ENCODE measurements around the gene SLIT3. TPM values are rescaled to one million over a fixed set of nuclear protein-coding genes. Genes with fewer than 3 reads are reported as not detected.

Gene SLIT3
- total RNA-seq, 2 experiments from 2014 or later, result not detected

- Mint-ChIP-seq H3K9me3 (no peaks in the 10 kb centered on the region), H3K4me1 (no peaks in the 10 kb centered on the region), H3K36me3 (ENCODE audit: low read depth) (no peaks in the 10 kb centered on the region), H3K4me3 (no peak overlapping the region), H3K27me3 (no peaks in the 10 kb centered on the region), H3K27ac (no peak overlapping the region)
- no peak for DNase-seq
- ChIA-PET CTCF (no interaction called here), POLR2A (no interaction called here)
Observed at GRCh38 chr5:169183576-169183975, 117.4 kb downstream of the SLIT3 start.

GRCh38 chr5:169182797-169183196, 118.1 kb downstream of the SLIT3 start:
- Mint-ChIP-seq H3K27ac (no peak overlapping the region), H3K27me3 (no peaks in the 10 kb centered on the region), H3K36me3 (ENCODE audit: low read depth) (no peaks in the 10 kb centered on the region), H3K4me3 (no peak overlapping the region), H3K9me3 (no peaks in the 10 kb centered on the region), H3K4me1 (no peaks in the 10 kb centered on the region)
- DNase-seq, result no peak
- ChIA-PET CTCF (no interaction called here), POLR2A (no interaction called here)

- H3K27ac Mint-ChIP-seq, result no peak overlapping the region
- H3K4me1 Mint-ChIP-seq, result no peaks in the 10 kb centered on the region
- DNase-seq, result no peak
- no peak overlapping the region for H3K4me3 Mint-ChIP-seq
- no peaks in the 10 kb centered on the region for H3K36me3 Mint-ChIP-seq (ENCODE audit: low read depth)
- H3K9me3 Mint-ChIP-seq, result no peaks in the 10 kb centered on the region
- ChIA-PET POLR2A (no interaction called here), CTCF (no interaction called here)
- no peaks in the 10 kb centered on the region for H3K27me3 Mint-ChIP-seq
Observed at GRCh38 chr5:169181814-169182213, 119.1 kb downstream of the SLIT3 start.

- no peak overlapping the region for H3K4me3 Mint-ChIP-seq
- no peaks in the 10 kb centered on the region for H3K4me1 Mint-ChIP-seq
- DNase-seq, result no peak
- no peaks in the 10 kb centered on the region for H3K36me3 Mint-ChIP-seq (ENCODE audit: low read depth)
- H3K9me3 Mint-ChIP-seq, result no peaks in the 10 kb centered on the region
- ChIA-PET POLR2A (no interaction called here), CTCF (no interaction called here)
- H3K27ac Mint-ChIP-seq, result no peak overlapping the region
- H3K27me3 Mint-ChIP-seq, result no peaks in the 10 kb centered on the region
Observed at GRCh38 chr5:169178754-169179153, 122.2 kb downstream of the SLIT3 start.

- Mint-ChIP-seq H3K36me3 (ENCODE audit: low read depth) (no peaks in the 10 kb centered on the region), H3K27ac (no peak overlapping the region), H3K4me1 (no peaks in the 10 kb centered on the region), H3K27me3 (no peaks in the 10 kb centered on the region), H3K9me3 (no peaks in the 10 kb centered on the region), H3K4me3 (no peak overlapping the region)
- ChIA-PET POLR2A (no interaction called here), CTCF (no interaction called here)
- no peak for DNase-seq
Observed at GRCh38 chr5:169178274-169178673, 122.7 kb downstream of the SLIT3 start.

GRCh38 chr5:169176709-169177694, 123.9 kb downstream of the SLIT3 start:
- H3K36me3 Mint-ChIP-seq (ENCODE audit: low read depth), result no peaks in the 10 kb centered on the region
- no peaks in the 10 kb centered on the region for H3K9me3 Mint-ChIP-seq
- H3K4me3 Mint-ChIP-seq, result no peak overlapping the region
- POLR2A ChIA-PET, result no interaction called here
- CTCF ChIA-PET, result no interaction called here
- no peak overlapping the region for H3K27ac Mint-ChIP-seq
- no peaks in the 10 kb centered on the region for H3K4me1 Mint-ChIP-seq
- DNase-seq, result no peak
- no peaks in the 10 kb centered on the region for H3K27me3 Mint-ChIP-seq

GRCh38 chr5:169175733-169176132, 125.2 kb downstream of the SLIT3 start:
- Mint-ChIP-seq H3K4me3 (no peak overlapping the region), H3K27me3 (no peaks in the 10 kb centered on the region), H3K27ac (no peak overlapping the region), H3K9me3 (no peaks in the 10 kb centered on the region), H3K36me3 (ENCODE audit: low read depth) (no peaks in the 10 kb centered on the region), H3K4me1 (no peaks in the 10 kb centered on the region)
- DNase-seq, result no peak
- ChIA-PET POLR2A (no interaction called here), CTCF (no interaction called here)

- Mint-ChIP-seq H3K36me3 (ENCODE audit: low read depth) (no peaks in the 10 kb centered on the region), H3K4me3 (no peak overlapping the region), H3K27ac (no peak overlapping the region), H3K4me1 (no peaks in the 10 kb centered on the region), H3K9me3 (no peaks in the 10 kb centered on the region), H3K27me3 (no peaks in the 10 kb centered on the region)
- DNase-seq, result no peak
- CTCF ChIA-PET, result no interaction called here
- POLR2A ChIA-PET, result no interaction called here
Observed at GRCh38 chr5:169174923-169175322, 126.0 kb downstream of the SLIT3 start.

GRCh38 chr5:169173372-169173771, 127.6 kb downstream of the SLIT3 start:
- H3K27me3 Mint-ChIP-seq, result no peaks in the 10 kb centered on the region
- no peak overlapping the region for H3K4me3 Mint-ChIP-seq
- ChIA-PET POLR2A (no interaction called here), CTCF (no interaction called here)
- H3K27ac Mint-ChIP-seq, result no peak overlapping the region
- H3K4me1 Mint-ChIP-seq, result no peaks in the 10 kb centered on the region
- no peaks in the 10 kb centered on the region for H3K36me3 Mint-ChIP-seq (ENCODE audit: low read depth)
- no peaks in the 10 kb centered on the region for H3K9me3 Mint-ChIP-seq
- no peak for DNase-seq

GRCh38 chr5:169171515-169171914, 129.4 kb downstream of the SLIT3 start:
- no peak overlapping the region for H3K4me3 Mint-ChIP-seq
- no peaks in the 10 kb centered on the region for H3K4me1 Mint-ChIP-seq
- DNase-seq, result no peak
- no peak overlapping the region for H3K27ac Mint-ChIP-seq
- no peaks in the 10 kb centered on the region for H3K9me3 Mint-ChIP-seq
- ChIA-PET POLR2A (no interaction called here), CTCF (no interaction called here)
- no peaks in the 10 kb centered on the region for H3K36me3 Mint-ChIP-seq (ENCODE audit: low read depth)
- no peaks in the 10 kb centered on the region for H3K27me3 Mint-ChIP-seq

- POLR2A ChIA-PET, result no interaction called here
- Mint-ChIP-seq H3K27me3 (no peaks in the 10 kb centered on the region), H3K36me3 (ENCODE audit: low read depth) (no peaks in the 10 kb centered on the region), H3K4me3 (no peak overlapping the region), H3K27ac (no peak overlapping the region), H3K9me3 (no peaks in the 10 kb centered on the region), H3K4me1 (no peaks in the 10 kb centered on the region)
- CTCF ChIA-PET, result no interaction called here
- no peak for DNase-seq
Observed at GRCh38 chr5:169169783-169170182, 131.2 kb downstream of the SLIT3 start.

- no peaks in the 10 kb centered on the region for H3K36me3 Mint-ChIP-seq (ENCODE audit: low read depth)
Observed at GRCh38 chr5:169168280-169168679, 132.7 kb downstream of the SLIT3 start.

GRCh38 chr5:169166078-169166477, 134.9 kb downstream of the SLIT3 start:
- no peaks in the 10 kb centered on the region for H3K36me3 Mint-ChIP-seq (ENCODE audit: low read depth)
- no peaks in the 10 kb centered on the region for H3K9me3 Mint-ChIP-seq
- no peaks in the 10 kb centered on the region for H3K4me1 Mint-ChIP-seq
- H3K4me3 Mint-ChIP-seq, result no peak overlapping the region
- no peaks in the 10 kb centered on the region for H3K27me3 Mint-ChIP-seq
- no peak overlapping the region for H3K27ac Mint-ChIP-seq
- CTCF ChIA-PET, result no interaction called here
- no peak for DNase-seq
- POLR2A ChIA-PET, result no interaction called here

More at GRCh38 chr5:169168280-169168679, 132.7 kb downstream of the SLIT3 start:
- DNase-seq, result no peak
- no peak overlapping the region for H3K4me3 Mint-ChIP-seq
- ChIA-PET CTCF (no interaction called here), POLR2A (no interaction called here)
- no peaks in the 10 kb centered on the region for H3K27me3 Mint-ChIP-seq
- H3K4me1 Mint-ChIP-seq, result no peaks in the 10 kb centered on the region
- no peaks in the 10 kb centered on the region for H3K9me3 Mint-ChIP-seq
- H3K27ac Mint-ChIP-seq, result no peak overlapping the region

GRCh38 chr5:169165052-169165451, 135.9 kb downstream of the SLIT3 start:
- ChIA-PET POLR2A (no interaction called here), CTCF (no interaction called here)
- H3K27ac Mint-ChIP-seq, result no peak overlapping the region

More at GRCh38 chr5:169165052-169165451, 135.9 kb downstream of the SLIT3 start:
- H3K4me3 Mint-ChIP-seq, result no peak overlapping the region
- H3K36me3 Mint-ChIP-seq (ENCODE audit: low read depth), result no peaks in the 10 kb centered on the region
- H3K27me3 Mint-ChIP-seq, result no peaks in the 10 kb centered on the region
- DNase-seq, result no peak
- H3K9me3 Mint-ChIP-seq, result no peaks in the 10 kb centered on the region
- no peaks in the 10 kb centered on the region for H3K4me1 Mint-ChIP-seq
